ENCODE results near the gene SRBD1.

- TF ChIP-seq POLR2A (IDR thresholded peaks at IDR 0.05; ENCODE audit: control extremely low read depth in 1 of 2, low read depth in 2 of 2, low read length in 2 of 2) (no peak), CTCF (IDR thresholded peaks at IDR 0.05; ENCODE audit: control extremely low read depth in 1 of 3, insufficient read depth in 1 of 3, low read depth in 1 of 3, low read length in 3 of 3) (no peak), ZNF274 (IDR thresholded peaks at IDR 0.05; ENCODE audit: borderline replicate concordance, extremely low read depth, low read length) (no peak), EP300 (IDR thresholded peaks at IDR 0.05; ENCODE audit: borderline replicate concordance in 1 of 2, low read depth in 2 of 2, low read length in 2 of 2) (no peak), POLR2AphosphoS5 (IDR thresholded peaks at IDR 0.05; ENCODE audit: low read depth, low read length) (no peak), KDM5A (IDR thresholded peaks at IDR 0.05; ENCODE audit: low read length) (no peak), RFX5 (IDR thresholded peaks at IDR 0.05; ENCODE audit: borderline replicate concordance, low read depth, low read length) (no peak)
These were observed 29.5 kb upstream of the SRBD1 start for GRCh38 chr2:45640576-45640975.

Data from H1 (cell line).